ENCODE data around the gene IL17RD.

The IL17RD gene

DNA sequence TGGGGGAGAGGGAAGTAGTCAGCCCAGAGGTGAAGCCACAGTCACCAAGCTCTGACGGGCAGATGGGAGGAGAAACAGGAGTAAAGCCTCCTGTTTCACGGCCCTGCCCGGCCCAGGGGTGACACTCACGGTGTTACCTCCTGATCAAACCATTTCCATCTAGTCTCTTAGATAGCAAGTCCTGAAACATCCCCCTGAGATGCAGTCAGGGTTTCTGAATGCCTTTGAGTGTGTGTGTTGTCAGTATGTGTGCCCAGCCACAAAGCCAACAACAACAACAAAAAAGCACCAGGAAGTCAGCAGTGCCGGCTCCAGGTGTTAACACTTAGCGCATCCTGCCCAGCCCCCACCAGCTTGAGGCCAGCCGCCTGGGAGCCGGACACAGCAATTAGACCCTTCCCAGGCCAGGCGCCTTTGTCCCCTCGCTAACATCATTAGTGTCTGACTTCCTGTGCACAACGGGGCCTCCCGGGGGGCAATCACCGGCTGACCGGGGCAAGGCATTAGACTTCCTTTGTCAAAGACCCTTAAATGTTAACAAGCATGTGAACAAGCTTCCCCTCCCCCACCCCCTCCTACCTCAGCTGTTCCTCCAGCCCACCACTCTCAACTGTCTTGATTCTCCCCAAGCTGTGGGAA lies 34.5 kb downstream of the IL17RD start:
- DNase-seq (ENCODE audit: low spot score), result peak; percentile 79

DNA sequence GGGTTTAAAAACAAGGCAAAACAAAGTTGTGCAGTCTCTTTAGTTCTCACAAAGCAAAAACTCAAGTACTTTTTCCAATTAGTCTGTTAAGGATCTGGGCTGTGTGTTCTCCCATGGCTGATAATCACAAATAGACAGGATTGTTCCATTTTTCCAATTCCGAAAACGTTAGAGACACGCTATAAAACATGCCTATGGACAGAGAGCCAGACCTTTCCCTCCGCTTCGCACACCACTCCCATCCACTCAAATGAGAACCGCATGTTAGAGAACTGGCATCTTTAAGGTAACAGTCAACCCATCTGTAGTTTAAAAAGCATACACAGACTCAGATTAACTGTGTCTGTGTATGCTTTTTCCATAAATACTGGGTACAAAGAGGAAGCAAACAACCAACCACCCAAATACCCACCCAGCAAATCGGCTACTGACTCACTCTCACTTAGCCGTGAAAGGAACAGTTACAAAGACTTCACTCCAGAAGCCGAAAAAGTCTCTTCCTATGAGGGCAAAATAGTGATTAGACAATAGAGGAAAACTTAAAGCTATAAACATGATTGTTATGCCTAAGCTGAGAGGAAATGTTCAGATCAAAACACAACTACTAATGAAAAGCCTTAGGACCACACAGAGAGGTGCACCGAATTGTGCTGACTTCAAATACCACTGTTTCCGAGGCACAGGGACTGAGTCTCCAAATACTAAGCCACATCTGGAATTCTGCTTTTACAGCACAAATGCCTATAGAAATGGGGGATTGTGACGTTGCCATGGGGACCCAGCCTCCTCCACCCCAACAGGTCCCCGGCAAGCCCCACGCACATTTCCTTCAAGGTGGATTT lies 36.1 kb downstream of the IL17RD start:
- DNase-seq (ENCODE audit: low spot score), result no peak

DNA sequence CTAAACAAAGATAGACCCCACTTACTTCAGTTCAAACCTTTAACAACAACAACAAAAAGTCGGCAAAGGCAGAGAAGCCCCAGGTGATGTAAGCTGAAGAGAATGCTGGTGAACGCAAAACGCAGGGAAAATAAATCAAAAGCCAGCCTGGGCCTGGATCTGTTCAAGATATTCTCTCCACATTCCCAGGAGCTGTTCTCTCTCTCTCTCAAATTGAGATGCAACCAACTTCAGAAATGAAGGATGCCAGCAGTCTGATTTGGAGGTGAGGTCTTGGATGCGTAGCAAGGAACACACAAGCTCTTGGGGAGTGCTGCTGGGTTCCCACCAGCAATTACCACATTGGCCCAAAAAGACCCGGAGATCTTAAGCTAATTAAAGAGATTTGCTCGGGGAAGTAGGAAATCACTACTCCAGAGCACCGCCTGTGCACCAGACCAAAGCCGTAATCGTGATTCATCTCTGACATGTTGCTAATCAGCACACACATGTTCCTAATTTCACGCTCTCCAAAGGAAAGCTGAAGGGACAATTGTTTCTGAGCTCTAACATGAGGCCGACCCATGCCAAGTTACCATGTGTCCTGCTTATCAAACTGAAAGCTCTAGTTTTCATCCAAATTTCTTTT lies 37.1 kb downstream of the IL17RD start:
- DNase-seq (ENCODE audit: low spot score), result no peak

DNA sequence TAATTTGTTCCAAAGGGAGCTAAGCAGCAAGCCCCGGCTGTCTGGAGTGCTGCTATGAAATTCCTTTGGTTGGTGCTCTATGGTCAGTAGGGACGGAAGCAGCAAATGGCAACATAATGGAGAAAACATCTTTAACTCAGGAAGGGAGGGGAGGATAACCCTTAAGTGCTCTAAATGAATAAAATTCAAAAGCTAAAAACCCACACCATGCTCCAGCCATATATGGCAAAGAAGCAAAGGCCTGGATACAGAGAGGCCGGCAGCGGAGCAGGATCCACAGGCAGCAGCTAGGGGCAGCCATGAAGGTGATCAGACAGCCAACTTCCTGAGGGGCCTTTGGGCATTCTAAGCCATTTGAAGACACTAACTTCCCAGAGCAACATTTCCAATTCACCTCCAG lies 38.9 kb downstream of the IL17RD start:
- DNase-seq (ENCODE audit: low spot score), result peak; percentile 61

DNA sequence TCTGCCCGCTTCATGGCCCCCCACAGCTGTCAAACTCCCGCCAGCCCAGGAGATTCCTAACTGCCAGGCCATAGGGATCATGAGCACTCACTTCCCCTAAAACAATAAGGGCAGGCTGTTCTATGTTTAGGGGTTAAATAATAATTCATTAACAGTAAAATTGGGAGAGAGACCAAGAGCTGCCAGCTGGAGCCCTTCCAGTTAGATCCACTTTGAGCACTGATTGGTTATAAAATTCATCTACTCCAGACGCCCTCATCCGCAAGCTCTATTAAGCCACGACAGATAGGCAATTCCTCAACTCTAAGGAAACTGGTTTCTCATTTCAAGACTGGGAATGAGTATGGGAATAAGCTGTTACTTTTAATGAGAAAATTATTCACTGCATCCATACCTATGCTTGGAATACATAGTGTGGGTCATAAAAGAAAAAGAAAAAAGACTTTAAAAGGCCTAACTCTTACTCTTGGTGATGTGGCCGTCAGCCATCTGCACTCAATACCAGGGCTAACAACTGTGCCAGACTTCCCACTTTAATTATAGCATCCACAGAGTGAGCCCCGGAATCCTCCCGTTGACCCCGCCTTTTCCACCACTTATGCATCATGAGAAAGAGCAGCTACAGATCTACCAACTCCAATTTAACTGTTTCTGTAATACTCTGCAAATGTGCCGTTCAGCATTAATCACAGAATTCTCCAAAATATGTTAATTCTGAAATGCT lies 44.5 kb downstream of the IL17RD start:
- no peak for DNase-seq (ENCODE audit: low spot score)

DNA sequence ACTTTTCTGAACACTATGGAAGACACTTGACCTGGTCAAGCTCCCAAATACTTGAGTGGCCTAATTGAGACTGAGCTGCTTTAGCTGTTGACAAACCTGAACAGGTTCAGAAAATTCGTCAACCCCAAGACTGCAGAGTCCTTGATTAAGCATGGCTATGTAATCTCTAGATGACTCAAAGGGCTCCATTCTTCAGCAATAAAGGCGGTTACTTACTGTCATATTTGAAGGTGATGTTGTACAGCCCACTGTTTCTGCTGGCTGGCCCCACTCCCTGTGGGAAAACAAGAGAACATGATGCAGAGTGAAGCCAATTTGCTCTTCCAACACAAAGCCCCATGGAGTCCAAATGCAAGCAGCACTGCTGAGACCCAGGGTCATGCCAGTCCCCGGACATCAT lies 45.1 kb downstream of the IL17RD start:
- DNase-seq (ENCODE audit: low spot score), result no peak

DNA sequence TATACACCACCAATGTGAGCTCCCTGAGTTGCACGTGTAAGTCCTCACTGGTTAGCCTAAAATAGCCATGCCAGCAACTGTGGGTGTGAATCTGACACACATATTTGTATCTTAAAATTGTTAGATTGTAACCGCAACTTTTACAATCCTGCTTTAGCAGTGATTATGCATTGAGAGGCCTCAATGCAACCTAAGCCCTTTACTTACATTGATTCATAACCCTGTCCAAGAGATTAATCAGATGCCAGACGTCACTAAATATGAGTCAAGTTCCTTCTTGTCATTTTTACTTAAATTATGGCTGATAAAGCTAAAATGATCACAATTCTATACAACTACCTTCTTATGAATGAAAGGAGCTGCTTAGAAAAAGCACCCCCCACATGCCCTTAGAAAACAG lies 46.9 kb downstream of the IL17RD start:
- DNase-seq (ENCODE audit: low spot score), result no peak

DNA sequence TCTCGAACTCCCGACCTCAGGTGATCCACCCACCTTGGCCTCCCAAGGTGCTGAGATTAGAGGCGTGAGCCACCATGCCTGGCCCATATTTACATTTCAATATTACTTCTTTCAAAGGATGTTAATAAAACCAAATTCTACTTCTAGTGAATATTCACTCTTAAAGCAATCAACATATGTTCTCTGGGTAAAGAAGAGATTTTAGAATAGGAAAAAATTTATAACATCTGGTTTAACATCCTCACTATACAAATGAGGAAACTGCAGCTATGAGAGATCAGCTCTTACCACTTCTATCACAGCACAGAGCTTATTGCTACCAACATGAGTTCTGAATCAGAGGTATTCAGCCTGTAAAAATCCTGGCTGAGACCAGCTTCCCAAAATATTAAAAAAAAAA lies 48.7 kb downstream of the IL17RD start:
- no peak for DNase-seq (ENCODE audit: low spot score)

DNA sequence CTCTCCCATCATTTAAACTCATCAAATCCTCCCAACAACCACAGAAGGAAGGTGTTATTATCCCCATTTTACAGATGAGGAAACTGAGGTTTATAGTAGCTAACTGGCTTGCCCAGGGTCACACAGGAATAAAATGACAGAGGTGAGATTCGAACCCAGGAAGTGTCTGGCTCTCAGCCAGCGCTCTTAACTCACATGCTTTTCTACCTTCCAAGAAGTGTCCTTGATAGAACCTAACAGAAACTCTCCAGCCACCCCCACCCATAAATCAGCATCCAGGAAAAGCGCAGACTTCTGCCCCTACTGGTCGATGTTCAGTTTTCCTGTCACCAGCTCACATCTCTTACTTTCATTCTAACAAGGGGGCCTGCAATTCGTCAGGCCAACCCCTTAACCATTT lies 52.9 kb downstream of the IL17RD start:
- peak; percentile 39 for DNase-seq (ENCODE audit: low spot score)

DNA sequence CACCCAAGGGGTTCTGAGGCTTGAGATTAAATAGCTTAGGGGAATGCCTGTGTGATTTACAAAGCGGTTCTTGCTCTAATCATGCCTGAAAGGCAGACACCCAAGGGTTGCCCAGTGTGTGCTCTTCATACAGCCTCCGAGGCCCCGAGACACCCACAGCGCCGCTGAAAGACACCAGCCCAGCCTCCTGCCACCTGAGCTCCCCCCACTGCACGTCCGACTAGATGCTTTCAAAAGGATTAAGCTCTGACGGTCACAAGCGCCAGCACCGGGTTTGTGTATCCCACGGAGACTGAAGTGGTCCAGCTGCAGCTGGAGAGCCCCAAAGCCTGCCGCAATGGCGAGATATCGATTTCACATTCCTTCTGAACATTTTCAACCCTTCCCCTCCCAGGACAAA lies 54.4 kb downstream of the IL17RD start:
- DNase-seq (ENCODE audit: low spot score), result no peak

DNA sequence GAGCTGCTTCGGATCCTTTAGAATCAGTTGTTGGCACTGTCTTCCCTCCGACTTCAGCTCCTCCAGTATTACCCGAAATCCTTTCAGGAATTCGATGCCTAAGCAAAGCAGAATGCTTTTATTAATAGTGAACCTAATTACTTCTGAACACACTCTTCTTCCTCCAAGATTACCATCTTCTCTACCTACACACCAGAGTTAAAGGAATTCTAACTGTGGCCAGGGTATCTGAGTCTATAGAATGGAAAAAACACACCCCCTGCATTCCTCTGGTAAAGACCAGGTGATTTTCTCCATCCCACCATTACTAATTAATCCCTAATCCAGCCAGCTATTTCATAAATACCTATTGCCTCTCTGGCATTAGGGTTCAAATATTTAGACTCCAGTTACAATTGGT lies 54.9 kb downstream of the IL17RD start:
- no peak for DNase-seq (ENCODE audit: low spot score)

DNA sequence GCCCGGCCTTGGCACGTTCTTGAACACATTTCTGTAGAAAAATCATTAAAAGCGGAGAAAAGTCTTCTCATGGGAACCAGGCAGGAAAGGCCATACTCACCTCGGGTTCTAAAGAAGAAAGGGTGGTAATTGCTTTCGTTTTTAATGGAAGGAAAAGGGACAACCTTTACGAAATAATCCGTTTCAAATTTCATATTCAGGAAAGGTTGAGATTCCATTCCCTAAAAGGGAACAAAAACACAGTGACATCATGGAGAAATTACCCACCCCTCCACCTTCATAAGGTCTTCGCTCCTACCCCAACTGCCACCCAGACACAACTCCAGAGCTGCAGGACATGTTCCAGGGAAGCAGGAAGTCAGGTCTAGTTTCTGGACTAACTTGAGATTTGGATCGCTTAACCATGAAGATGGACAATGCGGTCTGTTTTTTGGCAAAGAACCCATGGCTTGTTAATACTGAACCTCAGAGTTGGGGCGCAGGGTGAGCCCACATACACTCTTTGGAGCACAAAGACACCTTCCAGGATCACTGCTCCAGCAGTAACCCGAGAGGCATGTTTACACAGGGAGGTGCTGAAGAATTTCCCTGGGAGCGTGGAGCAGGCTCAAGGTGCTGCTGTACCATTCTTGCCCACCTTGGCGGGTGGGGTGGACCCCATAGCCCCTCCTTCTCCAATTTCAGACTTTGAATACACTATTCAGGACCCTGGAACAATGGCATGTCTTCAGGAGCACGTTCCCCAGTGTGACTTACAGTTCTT lies 55.5 kb downstream of the IL17RD start:
- peak; percentile 35 for DNase-seq (ENCODE audit: low spot score)

DNA sequence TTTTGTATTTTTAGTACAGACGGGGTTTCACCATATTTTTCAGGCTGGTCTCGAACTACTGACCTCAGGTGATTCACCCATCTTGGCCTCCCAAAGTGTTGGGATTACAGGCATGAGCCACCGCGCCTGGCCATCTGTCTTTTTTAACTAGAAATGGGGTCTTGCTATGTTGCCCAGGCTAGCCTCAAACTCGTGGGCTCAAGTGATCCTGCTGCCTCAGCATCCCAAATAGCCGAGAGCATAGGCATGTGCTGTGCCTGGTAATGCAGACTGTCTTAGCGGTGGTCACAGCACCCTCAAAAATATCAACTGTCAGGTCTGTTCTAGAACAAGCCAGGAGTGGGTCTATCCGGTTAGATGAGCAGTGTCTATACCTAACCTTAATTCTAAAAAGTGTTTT lies 56.5 kb downstream of the IL17RD start:
- no peak for DNase-seq (ENCODE audit: low spot score)

DNA sequence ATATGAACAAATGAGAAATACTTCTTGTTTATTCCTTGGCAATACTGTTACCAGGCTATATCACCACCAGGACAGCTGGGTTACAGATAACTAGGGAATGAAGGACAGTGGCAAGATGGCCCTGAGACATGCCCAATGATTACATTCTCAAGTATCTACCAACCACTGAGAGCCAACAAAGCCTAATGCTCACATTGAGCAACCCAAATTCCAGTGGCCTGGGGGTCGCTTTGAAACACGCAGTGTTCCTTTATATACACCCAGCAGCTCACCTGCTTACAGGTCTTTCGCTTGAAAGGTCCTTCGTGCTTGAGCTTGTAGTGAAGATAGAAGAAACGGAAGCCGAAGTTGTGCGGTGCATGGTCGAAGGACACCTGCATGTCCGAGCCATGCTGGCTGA lies 59.6 kb downstream of the IL17RD start:
- no peak for DNase-seq (ENCODE audit: low spot score)

DNA sequence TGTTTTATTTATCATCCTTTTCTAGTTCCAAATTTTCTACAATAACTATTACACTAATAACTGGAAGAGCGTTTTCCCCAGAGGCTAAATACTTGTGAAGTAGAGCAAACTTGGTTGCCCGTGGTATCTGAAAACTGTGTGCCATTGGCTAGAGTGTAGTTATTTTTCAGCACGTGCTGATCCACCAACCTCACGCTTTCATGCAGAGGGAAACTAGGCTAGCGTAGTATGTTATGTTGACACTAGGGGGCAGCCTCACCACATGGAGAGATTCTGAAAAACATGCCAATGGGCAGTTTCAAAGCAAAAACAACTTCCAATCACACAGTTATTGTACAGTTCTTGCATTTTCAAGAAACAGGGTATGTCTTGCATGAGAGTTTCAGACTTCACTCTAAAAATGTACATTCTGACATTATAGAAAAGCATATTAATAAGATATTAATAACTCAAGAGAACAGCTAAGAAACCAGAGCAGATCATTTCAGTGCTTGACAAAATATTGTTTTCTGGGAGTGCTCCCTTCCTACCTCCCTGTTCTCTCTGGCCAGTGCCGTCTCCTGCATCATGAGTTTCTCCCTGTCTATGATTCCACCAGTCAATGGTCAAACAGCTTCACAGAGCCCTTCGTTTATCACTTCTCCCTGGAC lies 65.0 kb downstream of the IL17RD start:
- DNase-seq (ENCODE audit: low spot score), result peak; percentile 76

DNA sequence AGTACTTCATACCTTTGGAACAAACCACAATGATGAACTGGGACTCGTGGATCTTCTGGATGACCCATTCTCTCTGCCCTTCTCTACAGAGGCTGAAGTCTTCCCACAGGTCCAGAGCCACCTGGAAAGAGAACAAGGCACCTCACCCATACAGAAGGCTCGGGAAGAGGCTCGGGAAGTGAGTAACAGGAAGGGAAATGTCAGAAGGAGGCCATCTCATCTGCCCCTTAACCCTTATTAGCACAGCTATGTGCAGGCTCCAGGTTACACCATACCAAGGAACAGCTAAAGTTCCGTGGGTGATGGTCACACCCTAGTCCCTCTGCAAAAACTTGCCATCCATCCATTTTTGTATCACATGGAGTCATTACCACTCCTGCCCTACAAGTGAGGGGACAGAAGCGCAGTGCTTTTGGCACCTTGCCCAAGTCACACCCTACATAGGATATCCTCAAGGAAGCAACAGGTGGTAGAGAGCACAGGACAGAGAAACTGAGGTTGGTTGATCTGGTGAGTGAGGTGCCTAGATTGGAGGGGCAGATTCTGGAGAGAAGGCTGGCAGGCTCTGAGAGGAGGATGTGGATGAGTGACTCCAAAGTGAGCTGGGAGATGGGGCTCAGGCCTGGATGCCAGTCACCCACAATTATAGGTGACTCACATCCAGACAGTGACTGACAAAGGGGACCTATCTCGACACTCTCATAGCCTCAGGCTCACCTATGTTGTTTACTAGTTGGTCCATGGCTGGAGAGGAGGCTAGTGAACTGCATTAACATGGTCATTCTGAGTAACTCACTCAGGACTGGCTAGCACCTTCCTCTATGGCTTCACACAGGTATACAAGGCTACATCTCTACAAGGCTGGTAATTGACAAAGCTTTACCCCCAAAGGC lies 66.5 kb downstream of the IL17RD start:
- DNase-seq (ENCODE audit: low spot score), result no peak

DNA sequence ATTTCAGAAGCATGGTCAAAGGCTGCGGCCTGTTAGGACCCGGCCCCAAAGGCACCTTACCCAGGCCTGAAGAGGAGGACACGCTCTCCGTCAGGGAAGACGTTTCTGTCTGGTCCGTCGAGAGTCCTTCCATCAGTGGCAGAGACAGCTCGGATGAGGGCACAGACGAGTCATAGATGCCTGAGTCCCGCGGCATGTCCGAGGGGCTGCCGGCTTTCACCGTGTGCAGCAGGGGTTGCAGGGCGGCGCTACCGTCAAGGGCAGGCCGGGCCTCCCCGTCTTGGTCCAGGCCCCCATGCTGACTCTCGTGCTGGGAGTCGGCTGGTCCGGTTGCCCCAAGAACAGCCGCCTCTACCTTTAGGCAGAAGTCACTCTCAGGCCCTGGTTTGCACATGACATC lies 67.6 kb downstream of the IL17RD start:
- DNase-seq (ENCODE audit: low spot score), result no peak

DNA sequence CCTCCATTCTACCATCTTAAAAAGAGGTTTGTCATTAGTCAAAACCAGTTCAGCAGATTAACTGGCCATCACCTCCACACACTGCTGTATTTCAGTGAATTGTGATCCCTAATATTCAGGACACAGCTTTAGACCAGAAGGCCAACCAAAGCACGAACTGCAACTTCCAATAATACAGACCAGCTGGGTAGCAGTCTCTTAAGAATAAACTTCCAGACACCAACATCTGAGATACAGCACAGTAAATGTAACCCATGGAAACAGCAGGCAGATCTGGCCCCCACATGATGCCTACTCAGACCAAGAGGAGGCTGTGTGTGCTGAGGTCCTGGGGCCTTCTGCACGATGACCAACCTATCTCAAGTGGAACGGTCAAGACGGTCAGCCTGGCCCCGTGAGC lies 69.8 kb downstream of the IL17RD start:
- no peak for DNase-seq (ENCODE audit: low spot score)

DNA sequence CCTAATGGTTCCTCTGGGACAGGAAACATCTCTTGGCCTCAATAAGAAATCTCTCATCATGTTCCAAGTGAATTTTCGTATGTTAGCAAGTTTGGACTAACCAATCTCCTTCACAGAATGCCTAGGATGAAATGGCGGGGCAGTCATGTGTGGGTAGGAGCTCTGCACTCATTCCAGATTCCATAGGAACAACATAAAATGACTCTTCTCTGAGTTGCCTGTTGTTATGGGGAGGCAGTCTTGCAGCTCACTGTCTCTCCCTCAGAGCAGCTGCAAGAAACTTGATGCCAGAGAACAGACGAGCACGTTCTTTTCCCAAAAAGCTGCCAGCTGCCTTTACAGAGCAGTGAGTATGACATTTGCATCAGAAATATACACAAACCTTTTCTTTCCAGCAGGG lies 70.6 kb downstream of the IL17RD start:
- DNase-seq (ENCODE audit: low spot score), result no peak

DNA sequence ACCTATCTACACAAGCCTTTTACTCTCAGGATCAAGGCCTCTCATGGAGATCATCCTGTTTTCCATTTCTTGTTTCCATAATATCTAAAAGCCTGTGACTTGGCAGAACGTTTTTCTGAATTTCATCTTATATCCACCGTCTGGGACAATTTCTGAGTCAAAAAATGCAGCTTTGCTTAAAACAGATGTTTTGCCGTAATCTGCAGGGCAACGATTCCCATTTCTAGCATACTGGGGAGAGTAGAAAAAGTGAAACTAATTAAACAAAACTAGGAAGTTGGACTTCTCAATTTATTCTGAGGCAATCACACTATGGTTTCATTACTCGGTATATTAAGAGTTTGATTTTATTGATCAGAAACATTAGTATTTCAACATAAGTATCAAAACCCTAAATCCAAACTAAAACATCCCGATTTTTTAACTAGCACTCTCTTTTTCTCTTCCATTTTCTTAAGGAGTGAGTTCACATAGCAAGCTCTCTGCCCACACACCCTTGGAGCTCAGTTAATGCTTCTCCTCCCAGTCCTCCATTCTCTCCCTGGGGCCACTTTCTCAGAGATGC lies 71.1 kb downstream of the IL17RD start:
- no peak for DNase-seq (ENCODE audit: low spot score)
